ENCODE data around the gene DUSP22.
"Not testable (repeated sequence)": the region's sequence is repeated elsewhere in the genome, so short reads cannot be mapped to it uniquely, and the experiment has no call there.

Gene DUSP22

GRCh38 chr6:279341-280029 is 12.8 kb upstream of the DUSP22 start:
- Histone ChIP-seq H3K4me3 (ENCODE audit: low read depth, low read length) (no peak overlapping the region), H3K36me3 (ENCODE audit: insufficient read depth, low read length) (no peaks in the 10 kb centered on the region), H2AFZ (ENCODE audit: low read length, unreplicated experiment) (no peak overlapping the region)

DNA sequence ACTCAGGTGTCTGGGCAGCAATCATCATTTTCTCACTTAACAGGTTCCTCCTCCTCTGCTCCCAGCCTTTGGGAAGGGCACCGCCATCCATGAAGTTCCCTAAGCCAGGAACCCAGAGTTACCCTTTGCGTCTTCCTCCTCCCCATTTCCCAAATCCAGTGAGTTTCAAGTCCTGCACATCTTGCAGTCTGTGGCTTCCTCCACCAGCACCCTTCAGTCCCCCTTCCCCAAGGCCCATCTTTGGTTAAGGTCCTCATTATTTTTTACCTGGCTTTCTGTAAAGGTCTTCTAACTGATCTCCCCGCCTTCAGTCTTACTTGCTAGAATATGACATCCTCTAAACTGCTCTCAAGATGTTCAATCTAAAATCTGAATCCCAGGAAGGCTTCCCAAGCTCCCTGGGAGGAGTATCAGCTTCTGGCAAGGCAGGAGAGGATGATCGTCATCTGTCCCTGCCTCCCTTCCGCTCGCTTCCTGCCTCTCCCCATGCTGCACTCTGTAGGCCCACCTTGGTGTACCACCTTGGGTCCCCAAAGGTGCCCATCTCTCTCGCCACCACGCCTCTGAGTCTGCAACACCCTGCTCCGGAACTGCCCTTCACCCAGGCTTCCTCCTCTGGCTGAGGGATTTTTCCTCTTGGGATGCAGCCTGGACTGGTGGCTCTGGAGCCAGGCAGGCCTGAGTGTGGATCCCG is 11.4 kb upstream of the DUSP22 start:
- no peak overlapping the region for H3K27ac ChIP-seq (ENCODE audit: low read depth, low read length)
- no peaks in the 10 kb centered on the region for H3K36me3 ChIP-seq (ENCODE audit: insufficient read depth, low read length)
- no peak overlapping the region for H2AFZ ChIP-seq (ENCODE audit: low read length, unreplicated experiment)
- H3K27me3 ChIP-seq (ENCODE audit: insufficient read depth, low read length): peaks cover 11% of the 10 kb centered on the region; the same call in 1 of the 2 replicates
- H3K79me2 ChIP-seq (ENCODE audit: control insufficient read depth, insufficient read depth, low read length, unreplicated experiment): no peaks in the 10 kb centered on the region
- H3K4me1 ChIP-seq (ENCODE audit: control insufficient read depth, insufficient read depth, low read length, unreplicated experiment): no peaks in the 10 kb centered on the region
- H3K4me3 ChIP-seq (ENCODE audit: low read depth, low read length): no peak overlapping the region

More at GRCh38 chr6:279341-280029, 12.8 kb upstream of the DUSP22 start:
- Histone ChIP-seq H3K27me3 (ENCODE audit: insufficient read depth, low read length) (peaks cover 11% of the 10 kb centered on the region; the same call in 1 of the 2 replicates), H3K79me2 (ENCODE audit: control insufficient read depth, insufficient read depth, low read length, unreplicated experiment) (no peaks in the 10 kb centered on the region), H3K27ac (ENCODE audit: low read depth, low read length) (no peak overlapping the region), H3K4me1 (ENCODE audit: control insufficient read depth, insufficient read depth, low read length, unreplicated experiment) (no peaks in the 10 kb centered on the region)

DNA sequence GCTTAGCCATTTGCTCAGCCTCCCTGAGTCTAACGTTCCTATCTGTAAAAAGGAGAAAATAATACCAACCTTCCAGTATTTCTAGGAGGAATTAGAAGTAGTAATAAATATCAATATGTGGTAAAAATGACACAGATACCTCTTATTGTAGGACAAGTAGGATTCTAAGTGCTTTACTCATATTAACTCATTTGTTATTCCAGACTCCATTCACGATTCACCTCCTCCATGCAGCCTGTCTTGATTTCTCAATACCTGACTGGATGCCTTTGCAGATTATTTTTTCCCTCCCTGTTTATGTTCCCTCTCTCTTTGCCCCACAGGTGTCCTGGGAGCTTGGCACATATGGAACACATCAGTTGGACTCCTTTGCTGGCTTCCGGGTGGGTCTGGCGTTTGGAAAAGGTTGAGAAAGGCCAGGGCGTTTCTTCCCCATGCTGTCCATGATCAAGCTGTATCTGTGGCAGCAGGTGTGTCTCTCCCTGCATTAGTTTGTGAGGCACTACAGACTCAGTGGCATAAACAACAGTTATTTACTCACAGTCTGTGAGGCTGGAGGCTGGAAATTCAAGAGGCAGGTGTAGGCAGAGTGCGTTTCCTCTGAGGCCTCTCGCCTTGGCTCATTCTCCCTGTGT is 10.7 kb upstream of the DUSP22 start:
- Histone ChIP-seq H3K27me3 (ENCODE audit: insufficient read depth, low read length) (peaks cover 11% of the 10 kb centered on the region; the same call in 1 of the 2 replicates), H2AFZ (ENCODE audit: low read length, unreplicated experiment) (no peak overlapping the region), H3K27ac (ENCODE audit: low read depth, low read length) (no peak overlapping the region), H3K4me1 (ENCODE audit: control insufficient read depth, insufficient read depth, low read length, unreplicated experiment) (no peaks in the 10 kb centered on the region), H3K36me3 (ENCODE audit: insufficient read depth, low read length) (no peaks in the 10 kb centered on the region), H3K79me2 (ENCODE audit: control insufficient read depth, insufficient read depth, low read length, unreplicated experiment) (no peaks in the 10 kb centered on the region), H3K4me3 (ENCODE audit: low read depth, low read length) (no peak overlapping the region)

GRCh38 chr6:282177-282866 is 10.0 kb upstream of the DUSP22 start:
- Histone ChIP-seq H3K36me3 (ENCODE audit: insufficient read depth, low read length) (no peaks in the 10 kb centered on the region), H3K79me2 (ENCODE audit: control insufficient read depth, insufficient read depth, low read length, unreplicated experiment) (no peaks in the 10 kb centered on the region), H2AFZ (ENCODE audit: low read length, unreplicated experiment) (no peak overlapping the region), H3K27ac (ENCODE audit: low read depth, low read length) (no peak overlapping the region), H3K4me3 (ENCODE audit: low read depth, low read length) (no peak overlapping the region), H3K4me1 (ENCODE audit: control insufficient read depth, insufficient read depth, low read length, unreplicated experiment) (no peaks in the 10 kb centered on the region), H3K27me3 (ENCODE audit: insufficient read depth, low read length) (peaks cover 11% of the 10 kb centered on the region; the same call in 1 of the 2 replicates)

DNA sequence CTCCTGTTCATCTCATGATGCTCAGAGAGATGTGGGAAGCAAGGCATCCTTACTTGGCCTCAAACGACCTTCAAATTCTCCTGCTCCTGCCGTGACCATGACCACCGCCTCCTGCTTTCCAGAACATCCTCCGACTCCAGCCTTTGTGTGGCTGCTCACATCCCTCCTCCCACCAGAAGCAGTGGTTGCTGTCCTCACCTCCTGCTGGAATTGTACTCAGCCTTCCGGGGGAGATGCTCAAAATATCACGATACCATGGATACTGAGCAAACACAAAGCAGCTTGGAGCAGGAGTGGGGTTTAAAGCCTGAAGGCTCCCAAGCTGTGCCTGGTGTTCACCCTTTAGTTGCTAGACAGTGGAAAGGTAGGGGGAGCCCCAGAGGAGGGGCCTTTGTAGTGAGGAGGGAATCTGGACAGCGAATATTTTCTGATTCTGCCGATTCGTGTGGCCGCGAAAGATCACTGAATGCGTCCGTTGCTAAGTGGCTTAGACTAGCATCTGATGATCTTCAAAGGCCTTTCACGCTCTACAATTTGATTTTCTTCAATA is 9.3 kb upstream of the DUSP22 start:
- Histone ChIP-seq H3K4me1 (ENCODE audit: control insufficient read depth, insufficient read depth, low read length, unreplicated experiment) (no peaks in the 10 kb centered on the region), H3K79me2 (ENCODE audit: control insufficient read depth, insufficient read depth, low read length, unreplicated experiment) (no peaks in the 10 kb centered on the region), H2AFZ (ENCODE audit: low read length, unreplicated experiment) (no peak overlapping the region), H3K27me3 (ENCODE audit: insufficient read depth, low read length) (peaks cover 11% of the 10 kb centered on the region; the same call in 1 of the 2 replicates), H3K27ac (ENCODE audit: low read depth, low read length) (no peak overlapping the region), H3K36me3 (ENCODE audit: insufficient read depth, low read length) (no peaks in the 10 kb centered on the region), H3K4me3 (ENCODE audit: low read depth, low read length) (no peak overlapping the region)

DNA sequence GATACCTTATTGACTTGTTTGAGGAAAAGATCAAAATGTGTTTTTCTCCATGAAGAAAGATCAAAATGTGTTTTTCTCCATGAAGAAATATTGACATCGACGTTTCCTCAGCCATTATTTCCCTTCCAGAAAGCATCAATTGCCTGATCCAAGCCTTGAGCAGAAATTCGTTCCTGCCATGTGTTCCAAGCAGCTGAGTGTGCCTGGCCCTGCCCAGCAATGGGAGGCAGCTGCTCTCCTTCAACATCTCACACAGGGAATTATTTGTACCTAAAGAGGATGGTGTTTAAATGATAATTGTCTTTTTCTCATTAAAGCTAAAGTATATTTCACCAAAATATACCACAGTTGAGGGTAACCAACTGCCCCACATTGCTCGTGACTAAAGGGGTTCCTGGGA is 7.8 kb upstream of the DUSP22 start:
- H3K36me3 ChIP-seq (ENCODE audit: insufficient read depth, low read length): no peaks in the 10 kb centered on the region
- H3K4me3 ChIP-seq (ENCODE audit: low read depth, low read length): no peak overlapping the region
- H3K27me3 ChIP-seq (ENCODE audit: insufficient read depth, low read length): peaks cover 11% of the 10 kb centered on the region; the same call in 1 of the 2 replicates
- no peaks in the 10 kb centered on the region for H3K79me2 ChIP-seq (ENCODE audit: control insufficient read depth, insufficient read depth, low read length, unreplicated experiment)
- H3K27ac ChIP-seq (ENCODE audit: low read depth, low read length): no peak overlapping the region
- H2AFZ ChIP-seq (ENCODE audit: low read length, unreplicated experiment): no peak overlapping the region
- H3K4me1 ChIP-seq (ENCODE audit: control insufficient read depth, insufficient read depth, low read length, unreplicated experiment): no peaks in the 10 kb centered on the region

- H2AFZ ChIP-seq (ENCODE audit: low read length, unreplicated experiment): no peak overlapping the region
- H3K4me1 ChIP-seq (ENCODE audit: control insufficient read depth, insufficient read depth, low read length, unreplicated experiment): no peaks in the 10 kb centered on the region
- H3K4me3 ChIP-seq (ENCODE audit: low read depth, low read length): no peak overlapping the region
- H3K27me3 ChIP-seq (ENCODE audit: insufficient read depth, low read length): peaks cover 11% of the 10 kb centered on the region; the same call in 1 of the 2 replicates
- H3K27ac ChIP-seq (ENCODE audit: low read depth, low read length): no peak overlapping the region
- no peaks in the 10 kb centered on the region for H3K79me2 ChIP-seq (ENCODE audit: control insufficient read depth, insufficient read depth, low read length, unreplicated experiment)
- H3K36me3 ChIP-seq (ENCODE audit: insufficient read depth, low read length): no peaks in the 10 kb centered on the region
Observed at GRCh38 chr6:285030-285771, 7.1 kb upstream of the DUSP22 start.

DNA sequence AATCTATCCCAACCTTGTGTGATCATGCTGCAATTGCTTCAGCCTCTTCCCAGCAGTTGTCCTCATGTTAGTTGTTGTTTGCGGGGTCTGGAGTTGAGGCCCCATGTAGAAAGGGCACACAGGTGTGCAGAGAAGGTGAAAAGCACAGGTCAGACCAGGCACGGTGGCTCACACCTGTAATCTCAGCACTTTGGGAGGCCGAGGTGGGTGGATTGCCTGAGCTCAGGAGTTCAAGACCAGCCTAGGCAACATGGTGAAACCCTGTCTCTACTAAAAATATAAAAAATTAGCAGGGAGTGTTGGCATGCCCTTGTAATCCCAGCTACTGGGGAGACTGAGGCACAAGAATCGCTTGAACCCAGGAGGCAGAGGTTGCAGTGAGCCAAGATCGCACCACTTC is 6.4 kb upstream of the DUSP22 start:
- not testable (repeated sequence) for H3K36me3 ChIP-seq (ENCODE audit: insufficient read depth, low read length); H3K4me1 ChIP-seq (ENCODE audit: control insufficient read depth, insufficient read depth, low read length, unreplicated experiment); H3K79me2 ChIP-seq (ENCODE audit: control insufficient read depth, insufficient read depth, low read length, unreplicated experiment); H2AFZ ChIP-seq (ENCODE audit: low read length, unreplicated experiment); H3K27ac ChIP-seq (ENCODE audit: low read depth, low read length); H3K4me3 ChIP-seq (ENCODE audit: low read depth, low read length)
- peaks cover 11% of the 10 kb centered on the region; the same call in 1 of the 2 replicates for H3K27me3 ChIP-seq (ENCODE audit: insufficient read depth, low read length)

GRCh38 chr6:286681-287488 is 5.4 kb upstream of the DUSP22 start:
- Histone ChIP-seq H3K27me3 (ENCODE audit: insufficient read depth, low read length) (peaks cover 11% of the 10 kb centered on the region; the same call in 1 of the 2 replicates), H3K36me3 (ENCODE audit: insufficient read depth, low read length) (no peaks in the 10 kb centered on the region), H3K4me1 (ENCODE audit: control insufficient read depth, insufficient read depth, low read length, unreplicated experiment) (peaks cover 6% of the 10 kb centered on the region), H3K79me2 (ENCODE audit: control insufficient read depth, insufficient read depth, low read length, unreplicated experiment) (no peaks in the 10 kb centered on the region), H3K4me3 (ENCODE audit: low read depth, low read length) (no peak overlapping the region), H2AFZ (ENCODE audit: low read length, unreplicated experiment) (no peak overlapping the region), H3K27ac (ENCODE audit: low read depth, low read length) (no peak overlapping the region)

Measured in ACC112 (cell line).